Central memory CD4-positive, alpha-beta T cell (primary cell): ENCODE results near the gene ERBB4.
"Not testable (repeated sequence)": the region's sequence is repeated elsewhere in the genome, so short reads cannot be mapped to it uniquely, and the experiment has no call there.

Source experiments
- DNase-seq: peaks from one replicate; pipeline ENCODE4 v3.0.0; 2022

The ERBB4 gene

DNA sequence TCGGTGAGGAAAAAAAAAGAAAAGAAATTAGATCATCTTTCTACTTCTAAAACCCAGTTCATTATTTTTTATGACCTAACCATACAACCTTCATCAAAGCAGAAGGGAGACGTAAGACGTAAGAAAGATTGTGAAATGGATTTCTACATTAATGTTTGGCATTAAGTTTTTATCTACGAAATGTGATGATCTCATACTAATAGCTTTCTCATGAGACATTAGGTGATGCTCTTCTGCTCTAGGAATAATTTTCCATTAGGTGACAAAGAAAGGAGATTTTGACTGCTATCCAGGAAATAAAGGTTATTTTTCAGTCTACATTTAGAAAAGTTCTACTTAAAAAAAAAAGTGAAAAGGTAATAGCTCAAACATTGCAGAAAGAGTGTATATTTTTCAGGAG is 748.6 kb downstream of the ERBB4 start:
- DNase-seq: no peak

DNA sequence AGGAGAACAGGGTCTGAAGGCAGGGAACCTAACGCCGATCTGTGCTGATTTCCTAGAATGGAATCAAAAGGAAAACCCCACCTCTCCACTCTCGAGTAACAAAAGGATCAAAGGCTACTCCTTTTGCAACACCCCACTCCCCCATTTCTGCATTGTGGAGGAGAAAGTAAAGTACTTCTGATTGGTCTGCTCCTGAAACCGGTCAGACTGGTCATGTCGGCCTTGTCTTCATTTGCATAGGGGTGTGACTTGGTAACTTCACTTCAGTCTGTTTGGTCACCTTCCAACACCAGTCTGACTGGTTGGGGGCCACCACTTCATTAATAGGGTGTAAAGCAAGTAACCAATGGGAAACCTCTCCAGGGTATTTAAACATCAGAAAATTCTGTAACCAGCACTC is 771.9 kb downstream of the ERBB4 start:
- no peak for DNase-seq

DNA sequence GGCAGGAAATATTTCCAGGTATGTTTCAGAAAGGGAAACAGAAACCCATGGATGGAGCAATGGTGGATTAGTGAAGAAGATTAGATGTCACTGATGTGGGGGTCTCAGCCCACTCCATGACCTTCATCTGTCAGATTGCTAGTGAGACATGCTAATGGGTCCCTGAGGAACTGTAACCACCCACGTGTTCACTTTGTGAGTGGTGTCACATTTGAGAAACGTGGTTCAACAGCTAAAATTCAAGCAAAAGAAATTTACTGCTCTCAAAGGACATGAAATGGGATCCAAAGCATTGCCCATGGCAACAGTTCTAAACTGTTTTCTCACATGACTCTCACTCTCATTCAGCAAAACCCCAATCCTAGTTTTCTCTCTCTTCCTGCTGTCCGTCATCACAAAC is 776.1 kb downstream of the ERBB4 start:
- DNase-seq: no peak

DNA sequence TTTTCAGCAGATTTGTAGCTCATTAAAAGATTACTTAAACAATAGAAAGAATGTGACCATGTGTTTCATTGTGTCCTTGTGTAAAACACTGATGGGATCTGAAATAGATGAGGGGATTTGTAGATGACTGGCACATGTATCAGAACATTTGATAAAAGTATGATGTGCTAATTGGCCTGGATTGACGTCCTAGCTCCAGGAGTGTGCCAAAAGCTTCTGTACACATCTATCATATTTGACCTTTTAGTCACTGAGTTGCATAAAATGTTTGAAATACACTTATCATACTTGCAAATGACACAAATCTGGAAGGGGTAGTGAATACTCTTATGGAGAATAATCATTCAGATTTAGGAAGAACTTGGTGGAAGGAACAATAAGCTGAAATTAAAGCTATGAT is 778.5 kb downstream of the ERBB4 start:
- no peak for DNase-seq

DNA sequence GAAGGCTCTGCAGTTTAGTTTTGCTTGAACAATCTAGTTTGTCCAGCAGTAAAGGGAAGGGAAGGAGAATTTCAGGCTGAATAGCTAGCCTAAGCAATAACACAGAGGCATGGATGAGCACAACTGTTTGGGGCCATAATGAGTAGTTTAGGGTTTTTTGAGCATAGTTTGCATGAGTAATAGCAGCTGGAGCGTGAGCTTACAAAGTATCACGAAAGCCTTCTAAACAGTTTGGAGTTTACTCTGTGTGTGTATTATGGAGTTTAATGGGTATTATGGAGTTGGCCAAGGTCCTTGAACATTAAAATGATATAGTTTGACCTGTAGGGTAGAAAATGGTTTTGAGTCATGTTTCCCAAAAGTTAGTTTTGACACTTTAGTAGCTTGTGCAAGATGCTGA is 782.3 kb downstream of the ERBB4 start:
- DNase-seq: no peak

DNA sequence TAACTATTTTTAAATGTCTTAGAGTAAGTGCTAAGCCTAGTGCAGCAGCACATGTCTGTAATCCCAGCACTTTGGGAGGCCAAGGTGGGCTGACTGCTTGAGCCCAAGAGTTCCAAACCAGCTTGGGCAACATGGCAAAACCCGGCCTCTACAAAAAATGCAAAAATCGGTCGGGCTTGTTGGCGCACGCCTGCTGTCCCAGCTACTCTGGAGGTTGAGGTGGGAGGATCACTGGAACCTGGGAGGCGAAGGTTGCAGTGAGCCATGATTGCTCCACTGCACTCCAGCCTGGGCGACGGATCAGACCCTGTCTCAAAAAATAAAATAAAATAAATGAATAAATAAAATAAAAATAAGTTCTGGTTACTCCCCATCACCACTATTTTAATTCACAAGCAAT is 783.4 kb downstream of the ERBB4 start:
- no peak for DNase-seq

DNA sequence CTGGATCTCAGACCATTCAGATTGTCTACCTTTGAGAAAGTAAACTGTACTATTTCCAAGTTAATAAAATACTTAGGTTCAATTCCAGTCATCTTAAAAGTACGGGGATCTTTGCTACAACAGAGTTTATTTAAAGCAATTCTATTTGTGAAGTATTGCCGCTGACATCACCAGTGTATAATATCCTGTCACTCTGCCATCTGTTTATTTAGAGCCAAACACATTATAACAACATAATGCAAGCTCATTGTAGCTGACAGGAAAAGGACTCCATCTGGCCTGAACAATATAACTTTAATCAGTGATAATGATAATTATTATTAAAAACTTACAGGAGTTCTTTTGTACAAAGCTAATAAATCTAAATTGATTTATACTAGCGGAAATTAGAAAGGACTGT is 786.8 kb downstream of the ERBB4 start:
- no peak for DNase-seq

DNA sequence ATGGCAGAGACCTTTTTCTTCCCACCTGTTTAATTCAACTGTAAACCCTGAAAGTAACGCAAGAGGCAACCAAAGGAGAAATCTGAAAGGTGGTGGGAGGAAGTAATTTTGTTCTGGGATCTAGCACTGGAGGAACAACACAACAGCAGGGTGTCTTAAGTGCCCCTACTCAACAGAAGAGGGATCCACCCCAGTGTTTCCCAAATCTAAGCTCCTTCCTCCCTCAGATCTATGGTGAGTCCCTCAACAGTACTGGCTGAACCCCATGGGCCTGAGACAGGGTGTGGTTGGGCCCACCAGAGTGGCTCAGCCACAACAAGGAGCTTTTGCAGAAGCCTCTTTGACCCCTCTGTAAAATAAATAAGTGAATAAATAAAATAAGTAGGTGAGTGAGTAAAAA is 790.3 kb downstream of the ERBB4 start:
- DNase-seq: no peak

DNA sequence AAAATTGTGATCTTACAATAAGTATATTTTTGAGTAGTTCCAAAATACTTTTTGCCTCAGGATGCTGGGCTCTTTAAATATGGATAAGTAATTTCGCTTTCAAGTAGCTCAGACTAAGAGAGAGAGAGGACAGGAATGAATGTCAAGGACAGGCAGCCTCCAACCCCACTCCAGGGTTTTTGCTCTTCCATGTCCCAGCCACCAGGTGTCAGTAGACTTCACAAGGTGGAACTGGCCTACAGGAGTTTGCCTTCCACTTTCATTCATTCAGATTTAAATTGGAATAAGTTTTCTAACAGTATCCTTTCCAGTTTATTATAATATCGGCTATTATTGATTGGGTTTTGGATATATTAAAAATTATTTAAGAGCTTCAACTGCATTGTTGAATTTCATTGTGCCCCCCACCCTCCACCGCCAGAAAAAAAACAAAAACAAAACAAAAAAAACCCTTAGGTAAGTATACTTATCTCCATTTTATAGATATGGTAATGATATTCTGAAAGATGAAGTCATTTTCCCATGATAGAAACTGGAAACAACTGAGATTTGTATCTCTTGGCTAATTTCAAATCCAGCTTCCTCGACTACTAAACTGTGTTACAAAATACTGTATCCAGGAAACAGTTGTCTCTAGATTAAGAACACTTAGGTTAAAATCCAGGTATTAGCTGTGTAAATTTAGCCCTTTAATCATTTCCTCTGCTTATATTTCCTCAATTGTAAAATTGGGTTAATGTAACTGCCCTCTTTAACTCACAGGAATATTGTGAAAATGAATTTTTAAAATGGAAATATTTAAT is 793.1 kb downstream of the ERBB4 start:
- no peak for DNase-seq

DNA sequence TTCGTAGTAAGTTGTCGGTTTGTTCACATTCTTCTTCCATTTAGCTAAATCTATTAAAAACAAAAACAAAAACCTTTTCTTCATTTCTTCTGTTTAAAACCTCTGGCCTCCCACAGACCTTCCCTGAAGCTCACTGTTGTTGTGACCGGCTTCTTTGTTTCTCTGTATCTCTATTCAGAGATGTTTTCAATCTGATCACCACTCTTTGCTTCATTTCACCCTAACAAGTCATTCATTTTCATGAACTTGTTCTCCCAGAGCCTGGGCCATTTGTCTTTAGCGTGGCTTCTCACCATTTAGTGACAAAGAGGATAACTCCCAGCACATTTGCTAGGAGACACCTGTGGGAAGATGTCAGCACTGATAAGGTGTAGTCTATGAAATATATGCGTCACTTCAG is 794.2 kb downstream of the ERBB4 start:
- no peak for DNase-seq

DNA sequence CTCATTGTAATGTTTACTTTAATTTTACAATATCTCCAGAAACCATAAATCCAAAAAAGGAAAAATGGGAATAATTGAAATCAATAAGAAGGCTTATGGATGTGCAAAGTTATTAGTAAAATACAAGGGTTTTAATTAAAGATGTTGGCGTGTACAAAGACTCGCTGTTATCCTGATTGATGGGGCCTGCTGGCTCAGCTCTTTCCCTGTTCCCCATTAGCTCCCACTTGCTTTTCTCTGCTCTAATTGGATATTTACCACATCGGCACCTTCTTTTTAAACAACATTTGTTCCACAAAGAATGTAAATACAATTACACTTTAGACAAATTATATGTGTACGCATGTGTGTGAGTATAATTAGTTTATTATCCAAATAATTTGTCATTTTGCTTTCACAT is 796.6 kb downstream of the ERBB4 start:
- DNase-seq: no peak

DNA sequence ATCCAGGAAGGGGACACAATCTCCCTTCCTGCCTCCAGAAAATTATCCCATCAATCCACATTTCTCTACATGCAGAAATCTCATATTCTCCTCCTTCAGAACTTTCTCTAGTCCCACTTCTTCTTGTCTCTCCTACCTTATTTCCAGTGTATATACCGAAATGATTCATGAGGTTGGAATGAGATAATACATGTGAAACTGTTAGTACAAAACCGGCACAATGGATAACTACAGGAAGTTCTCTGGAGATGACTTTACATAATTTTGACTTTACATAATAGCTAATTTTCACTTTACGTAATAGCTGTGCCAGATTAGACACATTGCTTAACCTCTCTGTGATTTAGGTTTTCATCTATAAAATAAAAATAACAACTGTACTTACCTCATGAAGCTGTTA is 801.3 kb downstream of the ERBB4 start:
- DNase-seq: no peak

DNA sequence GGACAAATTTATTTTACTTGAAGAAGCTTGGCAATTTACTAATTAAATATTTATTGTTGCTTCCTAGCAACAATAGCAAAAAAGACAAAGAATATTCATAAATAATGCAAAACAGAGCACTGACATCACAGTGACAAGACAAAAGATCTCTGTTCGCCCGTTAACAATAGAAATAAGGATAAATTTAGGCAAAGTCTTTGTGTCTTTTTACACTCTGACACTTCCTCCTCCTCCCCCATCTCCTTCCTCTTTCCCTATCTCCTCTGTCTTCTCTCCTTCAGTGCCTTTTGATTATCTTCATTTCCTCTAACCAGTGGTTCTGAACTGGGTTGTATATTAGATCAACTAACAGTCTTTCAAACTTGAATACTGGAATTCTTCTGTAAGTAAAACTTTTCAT is 808.4 kb downstream of the ERBB4 start:
- no peak for DNase-seq

DNA sequence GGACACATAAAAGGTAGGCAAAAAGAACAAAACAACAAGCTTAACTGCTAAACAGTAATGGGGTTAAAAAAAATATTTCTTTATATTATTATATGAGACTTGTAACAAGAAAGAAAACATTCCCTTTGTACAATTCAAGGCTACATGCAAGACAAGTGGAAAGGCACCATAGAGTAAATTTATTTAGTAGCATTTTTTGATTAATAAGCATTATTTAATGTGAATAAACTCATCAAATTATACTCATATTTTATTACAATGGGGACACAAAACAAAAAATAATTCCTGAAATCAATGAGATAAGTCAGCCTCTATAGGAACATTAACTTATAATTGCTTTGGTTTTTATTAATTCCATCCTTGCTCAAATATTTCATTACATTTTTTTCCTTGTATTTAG is 809.2 kb downstream of the ERBB4 start:
- no peak for DNase-seq

DNA sequence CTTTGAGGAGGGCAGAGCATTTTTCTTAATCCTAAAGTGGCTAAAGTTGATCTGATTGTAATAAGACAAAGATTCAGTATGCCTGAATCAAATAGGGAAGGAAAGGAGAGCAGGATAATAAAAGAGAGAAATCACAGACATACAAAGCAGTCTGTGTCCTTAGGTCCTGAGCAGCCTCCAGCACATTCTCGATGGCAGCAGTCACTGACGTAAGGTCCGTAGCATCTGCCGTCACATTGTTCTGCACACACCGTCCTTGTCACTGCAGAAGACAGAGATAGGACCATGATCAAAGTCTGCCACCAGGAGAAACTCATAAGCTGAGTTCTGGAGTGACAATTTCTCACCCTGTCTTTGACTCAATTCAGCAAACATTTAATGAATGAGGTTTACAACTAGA is 813.7 kb downstream of the ERBB4 start:
- no peak for DNase-seq

DNA sequence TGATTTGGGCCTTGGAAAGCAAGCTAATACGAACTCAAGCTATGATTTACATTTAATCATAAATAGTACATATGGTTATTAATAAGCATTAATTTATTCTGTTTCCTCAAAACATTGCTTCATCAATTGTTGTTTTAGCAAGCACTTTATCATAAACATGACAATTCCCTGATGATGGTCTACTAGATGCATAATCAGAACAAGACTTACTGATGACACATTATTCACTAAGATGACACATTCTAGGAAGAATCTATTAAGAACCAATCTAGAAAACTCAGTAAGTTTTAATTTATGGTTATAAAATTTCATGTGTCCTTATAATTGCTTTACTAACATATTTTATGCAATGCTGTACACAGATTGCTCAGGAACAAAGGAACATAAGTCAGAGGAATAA is 815.2 kb downstream of the ERBB4 start:
- DNase-seq: no peak

DNA sequence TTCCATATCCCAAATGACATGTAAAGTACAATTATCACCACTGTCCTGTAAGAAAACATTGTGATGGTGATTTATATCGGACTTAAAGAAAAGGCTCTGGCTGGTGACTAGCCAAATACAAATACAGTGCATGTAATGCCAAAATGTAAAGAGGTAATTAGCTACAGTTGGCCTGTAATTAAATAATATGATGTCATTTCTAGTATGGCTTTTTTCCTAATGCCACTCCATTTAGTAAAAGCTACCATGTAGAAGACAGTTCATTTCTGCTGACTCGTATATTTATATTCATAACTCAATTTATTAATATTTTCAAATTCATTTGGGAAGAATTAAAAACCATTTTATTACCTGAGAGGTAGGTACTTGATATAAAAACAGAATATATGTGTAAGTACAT is 815.7 kb downstream of the ERBB4 start:
- no peak for DNase-seq

DNA sequence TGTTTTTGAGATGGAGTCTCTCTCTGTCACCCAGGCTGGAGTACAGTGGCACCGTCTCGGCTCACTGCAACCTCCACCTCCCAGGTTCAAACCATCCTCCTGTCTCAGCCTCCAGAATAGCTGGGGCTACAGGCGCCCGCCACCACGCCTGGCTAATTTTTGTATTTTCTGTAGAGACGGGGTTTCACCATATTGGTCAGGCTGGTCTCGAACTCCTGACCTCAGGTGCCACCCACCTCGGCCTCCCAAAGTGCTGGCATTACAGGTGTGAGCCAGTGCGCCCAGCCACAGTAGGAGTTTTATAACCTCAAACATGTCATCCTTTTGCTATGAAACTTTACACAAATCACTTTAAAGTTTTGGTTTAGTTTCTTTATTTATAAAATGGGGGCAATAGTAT is 816.7 kb downstream of the ERBB4 start:
- not testable (repeated sequence) for DNase-seq

DNA sequence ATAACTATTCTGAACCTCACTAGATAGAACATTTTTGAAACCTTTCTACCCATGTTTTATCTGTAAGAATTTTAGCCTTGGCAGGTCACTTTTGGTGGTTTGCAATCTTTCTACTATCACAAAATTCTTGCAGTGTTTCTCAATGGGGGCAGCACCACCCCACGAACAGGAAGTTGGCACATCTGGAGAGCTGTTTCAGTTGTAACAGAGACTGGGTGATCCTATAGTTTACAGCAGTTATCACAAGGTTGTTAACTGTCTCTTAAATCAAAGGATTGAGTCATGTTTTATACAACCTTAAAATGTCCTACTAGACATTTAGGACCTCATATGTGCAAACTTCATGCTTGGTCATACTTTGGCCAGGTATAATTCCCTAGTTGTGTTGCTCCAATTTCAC is 829.2 kb downstream of the ERBB4 start:
- DNase-seq: no peak

DNA sequence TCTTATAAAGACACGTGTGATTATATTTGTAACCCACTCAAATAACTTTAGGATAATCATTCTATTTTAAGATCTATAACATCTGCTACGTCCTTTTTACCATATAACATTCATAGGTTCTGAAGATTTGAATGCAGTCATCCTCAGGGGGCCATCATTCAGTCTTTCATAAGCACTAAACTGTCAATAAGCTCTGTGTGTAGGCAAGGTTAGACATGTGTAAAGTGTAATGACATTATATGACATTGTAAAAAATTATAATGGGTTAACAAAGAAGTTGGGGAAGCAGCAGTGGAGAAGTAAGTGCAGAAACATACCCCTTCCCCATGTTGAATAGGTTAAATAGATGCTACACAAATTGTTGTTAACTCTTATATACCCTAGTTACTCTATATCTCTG is 845.9 kb downstream of the ERBB4 start:
- no peak for DNase-seq

DNA sequence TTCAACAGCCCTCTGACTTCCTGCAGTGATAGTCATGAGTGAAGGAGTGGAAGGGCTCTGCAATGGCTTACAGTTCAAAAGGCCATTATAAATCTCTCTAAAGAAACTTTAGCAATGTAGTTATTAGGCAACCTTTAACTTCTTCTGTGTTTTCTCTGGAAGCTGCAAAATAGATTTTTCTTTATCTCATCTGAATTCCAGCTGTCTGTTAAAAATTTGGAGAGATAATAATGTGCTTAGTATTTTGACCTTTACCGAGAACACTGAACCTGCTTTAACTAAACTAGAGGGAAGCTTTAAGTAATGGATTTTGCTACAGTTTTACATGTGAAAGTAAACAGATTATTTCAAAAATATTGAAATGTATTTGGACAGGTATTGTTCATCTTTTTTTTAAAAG is 847.9 kb downstream of the ERBB4 start:
- no peak for DNase-seq

DNA sequence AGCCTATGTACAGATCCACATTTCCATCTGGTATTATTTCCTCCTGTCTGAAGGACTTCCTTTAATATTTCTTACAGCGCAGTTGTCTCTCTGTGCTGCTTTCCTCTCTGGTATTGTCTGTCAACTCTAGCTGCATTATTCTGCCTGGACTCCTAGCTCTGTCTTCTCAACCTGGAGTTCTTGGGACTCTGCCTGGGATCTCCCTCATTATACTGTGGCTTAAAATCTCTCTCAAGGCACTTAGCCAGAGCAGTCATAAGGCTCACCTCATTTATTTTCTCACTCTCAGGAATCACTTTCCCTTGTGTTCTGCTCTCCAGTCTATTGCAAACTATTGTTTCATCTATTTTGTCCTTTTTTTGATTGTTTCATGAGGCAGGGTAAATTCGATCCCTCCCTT is 850.4 kb downstream of the ERBB4 start:
- DNase-seq: no peak

DNA sequence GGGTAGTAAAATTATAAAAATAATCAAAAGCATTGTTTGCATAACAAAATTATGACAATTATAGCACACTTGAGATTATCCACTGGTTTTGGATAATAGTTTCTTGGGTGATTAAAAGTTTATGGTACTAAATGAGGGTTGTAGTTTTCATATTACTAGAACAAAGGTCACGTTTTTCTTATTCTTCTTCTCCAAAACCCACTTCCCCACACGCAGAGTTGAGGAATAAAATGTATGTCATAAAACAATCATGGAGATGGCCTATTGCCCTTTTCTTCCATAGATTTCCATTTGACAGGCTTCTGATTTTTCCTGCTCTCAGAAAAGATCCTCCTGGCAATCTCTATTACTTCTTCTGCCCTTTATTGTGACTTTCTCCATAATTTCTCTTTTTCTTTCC is 863.9 kb downstream of the ERBB4 start:
- DNase-seq: no peak

DNA sequence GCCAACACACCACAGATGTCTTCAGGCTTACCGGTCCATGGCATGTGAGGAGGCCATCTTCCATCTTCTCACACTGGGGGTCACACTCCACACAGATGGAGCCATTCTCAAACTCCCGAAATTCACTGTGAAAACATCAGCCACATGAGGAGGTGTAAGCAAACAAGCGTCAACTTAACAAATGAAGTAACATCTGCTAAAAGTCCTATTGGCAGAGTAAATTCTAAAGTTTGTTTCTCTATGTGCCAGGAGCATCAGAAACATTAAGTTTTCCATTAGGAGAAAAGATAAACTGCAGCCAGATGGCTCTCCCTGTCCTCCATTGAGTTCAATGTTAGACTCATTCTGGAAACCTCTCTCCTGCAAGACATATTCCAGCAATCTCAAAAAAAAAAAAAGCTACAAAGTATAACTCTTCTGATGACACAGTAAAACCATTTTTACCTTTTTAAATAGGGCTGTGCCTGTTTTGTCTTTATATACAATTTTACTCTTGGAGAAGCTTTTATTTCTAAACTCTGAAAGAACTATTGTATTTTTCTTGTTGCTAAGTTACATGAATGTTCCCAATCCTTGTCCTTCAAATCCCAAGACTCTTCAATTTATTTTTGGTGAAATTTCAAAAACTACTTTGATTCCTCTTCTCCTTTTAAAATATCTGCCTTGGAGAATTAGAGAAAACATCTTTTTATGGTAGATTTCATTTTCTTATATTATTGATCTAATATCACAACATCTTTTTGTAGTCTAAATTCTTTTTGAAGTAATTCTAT is 865.3 kb downstream of the ERBB4 start:
- no peak for DNase-seq

DNA sequence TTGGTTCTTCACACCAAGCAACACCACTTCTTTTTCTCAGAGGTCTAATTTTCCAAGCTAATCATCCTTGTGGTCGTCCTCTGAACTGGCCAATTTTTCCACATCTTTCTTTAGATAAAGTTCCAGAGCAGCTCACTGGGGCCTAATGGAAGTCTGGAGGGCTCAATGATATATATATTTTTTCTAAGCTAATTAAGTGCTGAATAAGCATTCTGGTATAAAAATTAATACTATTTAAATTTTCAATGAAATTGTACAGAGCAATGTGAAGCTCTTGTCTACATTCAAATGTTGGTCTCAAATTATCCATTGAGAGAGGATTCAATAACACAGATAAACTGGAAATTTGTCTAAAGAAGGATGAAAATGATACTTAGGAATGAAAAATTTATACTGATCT is 866.6 kb downstream of the ERBB4 start:
- no peak for DNase-seq
